PC-9 (cell line): Measurements from ENCODE around the gene SKI. TPM values are rescaled to one million over a fixed set of nuclear protein-coding genes. Genes with fewer than 3 reads are reported as not detected.
A peak's percentile ranks its signal among the peaks of the same experiment; 100 is the strongest.

ENCODE experiments used
- BruUV-seq: library from RNA; stranded (reverse); fragments of 400-500 nt; replicated peaks from 2 replicates; lab custom pipeline; 2021; lab: Mats Ljungman, UMichigan
- CTCF ChIA-PET: fragments of 300-600 bp; sonication (Branson Sonifier 250); formaldehyde crosslinking; loops from one replicate; lab custom pipeline; 2022; ENCODE audit warnings: antibody characterized with exemption; lab: Charles Lee
- POLR2A ChIA-PET: fragments of 300-600 bp; sonication (Branson Sonifier 250); formaldehyde crosslinking; loops from one replicate; lab custom pipeline; 2022; ENCODE audit warnings: antibody characterized with exemption; ENCODE audit not compliant: unreplicated experiment; lab: Charles Lee
- DNase-seq, 2 experiments: peaks; one replicate each; pipeline versions ENCODE4 v3.0.0 to v3.0.0-alpha.2; 2015 to 2022; ENCODE audit warnings: mixed read lengths in 1 of 2
- H2AFZ ChIP-seq: fragments of 200-600 bp; sonication (generic); 2 replicates; pipeline ENCODE4 v1.8.1; 2017; ENCODE audit warnings: antibody characterized with exemption
- H3F3A ChIP-seq: fragments of 200-600 bp; sonication (generic); 2 replicates; pipeline ENCODE4 v1.8.1; 2017; ENCODE audit warnings: antibody characterized with exemption, mild to moderate bottlenecking, low read depth; ENCODE audit not compliant: insufficient read depth
- H3K27ac ChIP-seq: fragments of 200-600 bp; sonication (generic); 2 replicates; pipeline ENCODE4 v1.6.1; 2016; ENCODE audit warnings: mixed run types
- H3K27me3 ChIP-seq: fragments of 200-600 bp; sonication (generic); 2 replicates; pipeline ENCODE4 v1.6.1; 2016; ENCODE audit warnings: low read depth, mixed run types; ENCODE audit not compliant: insufficient read depth
- H3K36me3 ChIP-seq: fragments of 200-600 bp; sonication (generic); 2 replicates; pipeline ENCODE4 v1.6.1; 2016; ENCODE audit warnings: low read depth, mixed run types
- H3K4me1 ChIP-seq: fragments of 200-600 bp; sonication (generic); replicated peaks from 2 replicates; pipeline ENCODE4 v1.6.1; 2016; ENCODE audit warnings: mixed run types; ENCODE audit not compliant: insufficient read depth
- H3K4me2 ChIP-seq: fragments of 200-600 bp; sonication (generic); 2 replicates; pipeline ENCODE4 v1.6.1; 2017; ENCODE audit warnings: mixed run types
- H3K4me3 ChIP-seq: fragments of 200-600 bp; sonication (generic); 2 replicates; pipeline ENCODE4 v1.6.1; 2016; ENCODE audit warnings: mixed run types
- H3K79me2 ChIP-seq: fragments of 200-600 bp; sonication (generic); 2 replicates; pipeline ENCODE4 v1.6.1; 2017; ENCODE audit warnings: low read depth, mixed run types
- H3K9me2 ChIP-seq: fragments of 200-600 bp; sonication (generic); 2 replicates; pipeline ENCODE4 v1.8.1; 2017; ENCODE audit warnings: mild to moderate bottlenecking; ENCODE audit not compliant: insufficient read depth
- H3K9me3 ChIP-seq: fragments of 200-600 bp; sonication (generic); 2 replicates; pipeline ENCODE4 v1.8.1; 2016; ENCODE audit warnings: low read depth; ENCODE audit not compliant: insufficient read depth
- H4K20me1 ChIP-seq: fragments of 200-600 bp; sonication (generic); 2 replicates; pipeline ENCODE4 v1.8.1; 2017; ENCODE audit not compliant: insufficient read depth
- EZH2 ChIP-seq: fragments of 200-600 bp; sonication (generic); IDR thresholded peaks from 2 replicates; pipeline ENCODE4 v1.8.0; 2017; ENCODE audit warnings: antibody characterized with exemption, low read depth
- intact Hi-C: fragments of 100-400 bp; cut with micrococcal nuclease; formaldehyde crosslinking; loops from one replicate; pipeline ENCODE4 v1.10.0; 2022; ENCODE audit not compliant: unreplicated experiment
- total RNA-seq: library from RNA; stranded (reverse); gene quantifications from 2 replicates; pipeline ENCODE4 v1.2.3, GENCODE V29; 2021
- TF ChIP-seq, protein P1 (sequence below): fragments of 200-600 bp; sonication (generic); conservative IDR thresholded peaks from 2 replicates; pipeline ENCODE4 v1.6.1; 2017; ENCODE audit warnings: mixed run types, antibody characterized with exemption, mild to moderate bottlenecking, moderate library complexity

SKI gene
- total RNA-seq, 1 experiment from 2014 or later: 36.2 TPM

DNA sequence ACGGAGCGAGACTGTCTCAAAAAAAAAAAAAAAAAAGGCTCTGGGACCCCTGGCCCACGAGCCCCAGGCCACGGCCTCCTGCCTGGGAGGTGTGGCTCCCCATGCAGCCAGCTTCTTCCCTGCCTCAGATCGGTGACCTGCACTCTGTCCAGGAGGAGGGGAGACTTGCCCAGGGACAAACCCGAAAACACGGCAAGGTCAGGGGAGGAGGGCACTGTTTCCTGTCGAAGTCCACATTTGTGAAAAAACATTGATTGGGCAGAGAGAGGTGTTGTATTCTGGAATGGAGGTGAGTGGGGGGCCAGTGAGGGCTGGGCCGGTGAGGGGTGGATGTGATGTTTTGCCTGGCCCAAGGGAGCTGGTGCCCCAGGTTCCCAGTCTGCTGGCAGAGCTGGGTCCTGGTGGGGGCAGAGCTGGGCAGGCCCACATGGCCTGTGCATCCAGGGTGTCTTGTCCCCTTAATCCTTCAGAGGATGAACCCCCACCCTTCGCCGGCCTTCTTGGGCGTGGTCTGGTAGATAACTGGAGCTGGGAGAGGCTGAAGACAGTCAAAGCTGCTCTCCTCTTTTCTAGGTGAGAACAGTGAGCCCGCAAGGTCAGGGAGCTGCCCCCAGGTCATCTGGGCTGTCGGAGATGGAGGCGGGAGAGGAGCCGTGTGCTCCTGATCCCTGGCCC, 21.2 kb upstream of the SKI start:
- H3K79me2 ChIP-seq: no peaks in the 10 kb centered on the region
- no peak overlapping the region for H3K4me2 ChIP-seq
- intact Hi-C loops: no loop called here
- no peaks in the 10 kb centered on the region for H3K9me2 ChIP-seq
- no peaks in the 10 kb centered on the region for H3K27me3 ChIP-seq
- BruUV-seq: no TSS peak
- H4K20me1 ChIP-seq: no peaks in the 10 kb centered on the region
- no peak for DNase-seq
- ChIA-PET CTCF (no interaction called here), POLR2A (no interaction called here)
- H3K36me3 ChIP-seq: no peaks in the 10 kb centered on the region
- no peak overlapping the region for H3K4me3 ChIP-seq
- peaks cover 40% of the 10 kb centered on the region for H3K4me1 ChIP-seq
- peaks cover 27% of the 10 kb centered on the region; the same call in 1 of the 2 replicates for H3F3A ChIP-seq
- H3K9me3 ChIP-seq: no peaks in the 10 kb centered on the region
- H2AFZ ChIP-seq: no peak overlapping the region
- no peak for TF ChIP-seq EZH2
- TF ChIP-seq, protein P1, sequence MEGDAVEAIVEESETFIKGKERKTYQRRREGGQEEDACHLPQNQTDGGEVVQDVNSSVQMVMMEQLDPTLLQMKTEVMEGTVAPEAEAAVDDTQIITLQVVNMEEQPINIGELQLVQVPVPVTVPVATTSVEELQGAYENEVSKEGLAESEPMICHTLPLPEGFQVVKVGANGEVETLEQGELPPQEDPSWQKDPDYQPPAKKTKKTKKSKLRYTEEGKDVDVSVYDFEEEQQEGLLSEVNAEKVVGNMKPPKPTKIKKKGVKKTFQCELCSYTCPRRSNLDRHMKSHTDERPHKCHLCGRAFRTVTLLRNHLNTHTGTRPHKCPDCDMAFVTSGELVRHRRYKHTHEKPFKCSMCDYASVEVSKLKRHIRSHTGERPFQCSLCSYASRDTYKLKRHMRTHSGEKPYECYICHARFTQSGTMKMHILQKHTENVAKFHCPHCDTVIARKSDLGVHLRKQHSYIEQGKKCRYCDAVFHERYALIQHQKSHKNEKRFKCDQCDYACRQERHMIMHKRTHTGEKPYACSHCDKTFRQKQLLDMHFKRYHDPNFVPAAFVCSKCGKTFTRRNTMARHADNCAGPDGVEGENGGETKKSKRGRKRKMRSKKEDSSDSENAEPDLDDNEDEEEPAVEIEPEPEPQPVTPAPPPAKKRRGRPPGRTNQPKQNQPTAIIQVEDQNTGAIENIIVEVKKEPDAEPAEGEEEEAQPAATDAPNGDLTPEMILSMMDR: no peak
- H3K27ac ChIP-seq: no peak overlapping the region

DNA sequence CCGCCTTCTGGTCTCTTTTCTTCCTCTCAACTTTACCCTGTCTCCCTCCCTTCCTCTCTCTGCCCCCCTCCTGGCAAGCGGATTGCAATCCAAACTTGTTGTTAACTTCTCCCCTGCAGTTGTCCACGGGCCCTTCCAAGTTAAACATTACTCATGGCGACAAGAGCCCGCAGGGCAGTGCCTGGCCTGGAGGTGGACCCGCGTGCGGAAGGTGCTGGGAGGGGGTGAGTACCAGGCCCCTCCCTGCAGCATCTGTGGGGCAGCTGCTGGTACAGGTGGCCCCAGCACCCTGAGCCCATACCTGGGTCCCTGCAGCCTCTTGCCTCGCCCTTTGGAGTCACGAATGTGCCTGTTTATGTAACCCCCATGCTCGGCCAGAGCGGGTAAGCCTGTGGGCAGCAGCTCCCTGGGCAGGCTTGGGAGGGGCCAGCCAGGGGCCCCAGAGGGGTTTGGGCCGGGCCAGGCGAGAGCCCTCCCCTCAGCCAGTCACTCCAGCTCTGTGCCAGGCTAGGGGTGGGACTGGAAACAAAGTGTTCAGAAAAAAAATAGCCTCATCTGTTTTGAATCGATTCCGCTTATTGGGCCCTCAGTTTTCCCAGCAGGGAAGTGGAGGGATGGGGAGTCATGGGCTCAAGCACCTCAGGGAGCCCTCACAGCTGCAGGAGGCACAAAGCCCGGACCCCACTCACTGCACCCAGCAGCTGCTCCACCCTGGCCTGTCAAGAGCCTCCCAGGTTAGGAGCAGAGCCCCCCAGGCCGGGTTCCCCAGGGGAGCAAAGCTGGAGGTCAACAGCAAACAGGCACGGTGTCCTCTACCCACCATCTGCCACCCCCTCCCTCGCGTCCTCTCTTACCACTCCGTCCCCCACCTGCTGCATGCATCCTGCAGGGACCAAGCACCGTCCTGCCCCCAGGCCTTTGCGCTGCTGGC, 19.5 kb upstream of the SKI start:
- no TSS peak for BruUV-seq

More for the DNA sequence above, 19.5 kb upstream of the SKI start:
- no peaks in the 10 kb centered on the region for H3K9me2 ChIP-seq
- H3K4me3 ChIP-seq: peak overlapping the region; percentile 9; the same call in 1 of the 2 replicates
- H3K27ac ChIP-seq: 0 out of 2 replicates have a peak overlapping the region, but pooled peaks have one; percentile 0
- H3F3A ChIP-seq: peaks cover 38% of the 10 kb centered on the region; the same call in 1 of the 2 replicates
- no peaks in the 10 kb centered on the region for H3K27me3 ChIP-seq
- DNase-seq: peak; percentile 92
- ChIA-PET POLR2A (interaction anchor here (0.6 to 0.8 kb wide), 4 partner anchors 19 to 591 kb away, joined by 3 to 5 read pairs (median 4); partner anchors contain the start of gene SKI), CTCF (interaction anchor here (0.5 kb wide), 1 partner anchor 9 kb away, joined by 6 read pairs; no protein-coding TSS in a partner anchor)
- intact Hi-C loops: no loop called here
- peaks cover 57% of the 10 kb centered on the region for H3K4me1 ChIP-seq
- TF ChIP-seq, protein P1: no peak
- no peak for TF ChIP-seq EZH2
- H4K20me1 ChIP-seq: no peaks in the 10 kb centered on the region
- no peaks in the 10 kb centered on the region for H3K9me3 ChIP-seq
- H3K79me2 ChIP-seq: no peaks in the 10 kb centered on the region
- peak overlapping the region; percentile 64 for H3K4me2 ChIP-seq
- no peaks in the 10 kb centered on the region for H3K36me3 ChIP-seq
- H2AFZ ChIP-seq: no peak overlapping the region
